ENCODE measurements around the gene CFL2.

- TF ChIP-seq CTCF (IDR thresholded peaks at IDR 0.05 in 2 of 3, conservative IDR thresholded peaks at IDR 0.05 in 1 of 3; ENCODE audit: borderline replicate concordance in 1 of 3, insufficient read depth in 1 of 3, low read depth in 2 of 3, low read length in 2 of 3) (no peak), POLR2A (IDR thresholded peaks at IDR 0.05; ENCODE audit: borderline replicate concordance, extremely low read depth, insufficient read depth, insufficient read length) (no peak), ATF3 (IDR thresholded peaks at IDR 0.05) (no peak), FOSL1 (IDR thresholded peaks at IDR 0.05; ENCODE audit: low read depth) (no peak)
Measured at GRCh38 chr14:34723867-34724266, 9.5 kb upstream of the CFL2 start.

Measured in HCT116 (cell line).